Fibroblast of skin of scalp (primary cell): ENCODE results near the gene MFSD8.
"Not testable (repeated sequence)": the region's sequence is repeated elsewhere in the genome, so short reads cannot be mapped to it uniquely, and the experiment has no call there.

Experiments
- DNase-seq: peaks from one replicate; pipeline ENCODE4 v3.0.0-alpha.2; 2013

MFSD8 gene

GRCh38 chr4:127931836-127932235 is 33.1 kb downstream of the MFSD8 start:
- not testable (repeated sequence) for DNase-seq

GRCh38 chr4:127930175-127930574 is 34.8 kb downstream of the MFSD8 start:
- no peak for DNase-seq

DNA sequence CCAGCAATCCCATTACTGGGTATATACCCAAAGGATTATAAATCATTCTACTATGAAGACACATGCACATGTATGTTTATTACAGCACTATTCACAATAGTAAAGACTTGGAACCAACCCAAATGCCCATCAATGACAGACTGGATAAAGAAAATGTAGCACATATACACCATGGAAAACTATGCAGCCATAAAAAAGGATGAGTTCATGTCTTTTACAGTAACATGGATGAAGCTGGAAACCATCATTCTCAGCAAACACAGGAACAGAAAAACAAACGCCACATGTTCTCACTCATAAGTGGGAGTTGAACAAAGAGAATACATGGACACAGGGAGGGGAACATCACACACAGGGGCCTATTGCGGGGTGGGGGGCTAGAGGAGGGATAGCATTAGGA is 39.3 kb downstream of the MFSD8 start:
- DNase-seq: not testable (repeated sequence)

GRCh38 chr4:127922226-127922625 is 42.7 kb downstream of the MFSD8 start:
- DNase-seq: no peak

DNA sequence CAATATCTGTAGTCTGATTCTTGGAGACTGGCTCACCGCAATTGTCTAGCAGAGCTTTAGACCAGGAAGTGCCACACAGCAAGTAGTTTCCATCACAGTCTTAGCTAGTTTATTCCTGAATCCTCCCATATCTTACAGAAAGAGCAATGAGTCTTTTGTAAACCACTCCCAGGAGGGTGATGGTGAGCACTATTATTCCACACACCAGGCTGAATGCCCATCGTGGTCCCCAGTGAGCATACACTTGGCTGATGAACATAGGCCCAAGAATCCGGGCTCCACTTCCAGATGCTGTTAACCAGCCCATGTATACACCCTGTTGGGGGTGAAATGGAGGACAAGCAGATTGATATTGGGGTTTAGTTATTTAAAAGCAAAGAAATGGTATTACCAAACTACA is 44.5 kb downstream of the MFSD8 start:
- no peak for DNase-seq

DNA sequence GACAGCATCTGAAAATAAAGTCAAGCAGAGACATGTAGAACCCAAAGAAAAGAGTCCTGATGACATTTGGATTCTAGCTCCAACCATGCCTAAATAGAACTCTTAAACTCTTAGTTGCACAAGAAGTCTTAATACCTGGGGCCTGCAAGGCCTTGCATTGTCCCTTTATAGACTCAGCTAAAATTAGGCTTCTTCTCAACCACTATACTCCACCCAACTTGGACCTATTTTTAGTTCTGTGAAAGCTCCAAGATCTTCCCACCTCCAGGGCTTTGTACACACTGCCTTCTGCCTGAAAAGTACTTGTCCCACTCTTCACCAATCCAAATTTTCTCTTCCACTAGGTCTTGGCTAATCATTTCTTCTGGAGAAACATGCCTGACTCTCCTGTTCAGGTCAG is 47.8 kb downstream of the MFSD8 start:
- no peak for DNase-seq

DNA sequence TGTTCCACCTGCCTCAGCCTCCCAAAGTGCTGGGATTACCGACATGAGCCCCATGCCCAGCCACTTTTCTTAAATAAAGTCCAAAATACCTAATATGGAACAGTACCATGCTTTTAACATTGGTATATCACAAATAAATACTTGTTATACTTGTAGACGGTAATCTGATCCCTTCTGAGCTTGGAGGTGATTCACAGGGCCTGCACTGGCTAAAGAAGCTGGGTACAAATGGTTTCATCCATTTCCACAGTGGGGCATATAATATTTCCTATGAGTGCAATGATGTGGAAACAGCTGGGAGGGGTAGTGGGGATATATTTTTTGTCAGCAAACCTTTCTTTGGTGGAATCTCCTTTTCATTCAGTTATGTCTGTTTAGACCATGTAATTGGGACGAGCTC is 48.5 kb downstream of the MFSD8 start:
- DNase-seq: no peak

DNA sequence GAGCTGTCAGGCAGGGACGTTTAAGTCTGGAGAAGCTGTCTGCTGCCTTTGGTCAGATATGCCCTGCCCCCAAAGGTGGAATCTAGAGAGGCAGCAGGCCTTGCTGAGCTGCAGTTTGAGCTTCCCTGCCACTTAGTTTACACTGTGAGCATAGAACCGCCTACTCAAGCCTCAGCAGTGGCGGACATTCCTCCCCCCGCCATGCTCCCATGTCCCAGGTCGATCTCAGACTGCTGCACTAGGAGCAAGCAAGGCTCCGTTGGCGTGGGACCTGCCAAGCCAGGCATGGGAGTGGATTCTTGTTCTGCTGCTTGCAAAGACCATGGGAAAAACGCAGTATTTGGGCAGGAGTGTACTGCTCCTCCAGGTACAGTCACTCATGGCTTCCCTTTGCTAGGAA is 59.9 kb downstream of the MFSD8 start:
- no peak for DNase-seq

GRCh38 chr4:127899682-127900081 is 65.3 kb downstream of the MFSD8 start:
- DNase-seq: not testable (repeated sequence)

- DNase-seq: no peak
These were observed 68.4 kb downstream of the MFSD8 start for GRCh38 chr4:127896528-127896927.

- DNase-seq: no peak
These were observed 68.9 kb downstream of the MFSD8 start for GRCh38 chr4:127896069-127896468.

GRCh38 chr4:127889903-127890302 is 75.1 kb downstream of the MFSD8 start:
- DNase-seq: peak; percentile 4

GRCh38 chr4:127888559-127888958 is 76.4 kb downstream of the MFSD8 start:
- DNase-seq: no peak

DNA sequence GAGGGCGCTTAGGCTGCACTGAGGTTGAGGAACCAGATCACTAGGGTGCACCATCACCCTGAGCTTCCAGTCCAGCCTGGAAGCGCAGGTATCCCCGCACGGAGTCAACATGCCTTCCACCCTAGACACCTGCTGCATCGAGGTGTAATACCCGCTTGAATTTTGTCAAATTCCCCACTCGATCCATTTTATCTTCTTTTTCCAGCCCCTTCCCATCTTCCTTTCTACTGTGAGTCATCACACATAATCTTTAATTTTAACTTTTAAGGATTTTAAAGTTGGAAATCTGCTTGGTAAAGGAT is 83.5 kb downstream of the MFSD8 start:
- DNase-seq: no peak

GRCh38 chr4:127880763-127881562 is 84.0 kb downstream of the MFSD8 start, which contains the start of gene PLK4:
TSS of gene PLK4 (plus strand) at chr4:127880893. CDS start at chr4:127881135, 242 bp downstream.
- DNase-seq: peak; percentile 97

DNA sequence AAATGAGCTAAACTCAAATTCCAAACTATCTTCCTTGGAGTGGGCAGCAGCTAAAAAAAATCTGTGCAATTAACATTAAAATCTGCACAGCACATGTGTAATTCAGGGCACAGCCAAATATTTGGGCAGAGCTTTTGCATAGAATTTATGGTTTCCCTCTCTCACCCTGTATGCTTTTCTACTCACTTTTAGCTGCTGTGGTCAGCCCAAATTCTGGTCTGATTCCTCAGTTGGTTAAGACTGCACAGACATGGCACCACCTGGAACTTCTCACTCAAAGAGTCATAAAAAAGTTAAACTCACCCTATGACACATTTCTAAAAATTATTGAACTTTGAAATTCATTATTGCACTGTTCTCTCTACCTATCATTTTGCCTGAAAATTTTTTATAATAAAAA is 89.2 kb downstream of the MFSD8 start:
- DNase-seq: no peak

GRCh38 chr4:127870688-127871087 is 94.3 kb downstream of the MFSD8 start:
- DNase-seq: peak; percentile 63

DNA sequence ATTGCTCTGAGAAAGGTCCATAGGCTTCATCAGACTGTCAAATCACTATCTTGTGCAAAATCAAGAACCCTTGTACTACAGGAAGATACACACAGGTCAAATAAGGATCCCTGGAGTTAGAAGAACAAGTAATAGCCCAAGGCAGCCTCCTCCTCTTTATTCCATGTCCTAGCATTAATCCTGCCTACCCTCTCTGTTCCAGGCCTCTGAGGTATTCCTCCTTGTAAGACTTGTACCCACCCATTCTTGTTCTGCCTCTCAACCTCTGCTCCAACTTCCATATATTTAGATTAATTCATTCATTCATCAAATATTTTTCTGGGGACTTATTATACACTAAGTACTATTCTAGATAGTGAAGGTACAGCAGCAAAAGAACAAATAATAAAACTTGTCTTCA is 94.7 kb downstream of the MFSD8 start:
- no peak for DNase-seq

GRCh38 chr4:127868196-127868595 is 96.8 kb downstream of the MFSD8 start:
- no peak for DNase-seq
